ENCODE measurements around the gene ZNF689. TPM values are rescaled to one million over a fixed set of nuclear protein-coding genes. Genes with fewer than 3 reads are reported as not detected.

ZNF689 gene
- total RNA-seq, 6 donors from 2014 or later: 3.1 to 10.9 (median 8.9) TPM

- Histone ChIP-seq H3K4me3 (peak overlapping the region in 2 of 4 donors; percentile 70 to 80), H3K4me1 (peaks cover 18 to 35% (median 21%) of the 10 kb centered on the region in 4 donors)
Observed at GRCh38 chr16:30569746-30570635, 40.2 kb downstream of the ZNF689 start.

DNA sequence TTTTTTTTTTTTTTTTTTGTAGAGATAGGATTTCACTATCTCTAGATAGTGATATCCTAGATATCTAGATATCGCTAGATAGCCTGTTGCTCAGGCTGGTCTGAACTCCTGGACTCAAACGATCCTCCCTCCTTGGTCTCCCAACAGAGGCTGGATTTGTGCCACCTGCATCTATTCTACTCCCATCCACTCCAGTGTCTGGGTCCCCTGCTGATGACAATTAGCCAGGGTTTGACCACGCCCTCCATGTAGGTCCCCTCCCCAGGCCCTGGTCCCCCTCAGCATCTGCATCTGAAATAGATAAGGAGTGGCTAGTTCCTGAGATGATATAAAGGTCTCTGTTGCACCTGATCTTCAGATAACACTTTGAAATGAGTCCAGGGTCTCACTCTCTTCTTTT, 40.9 kb downstream of the ZNF689 start:
- no peak overlapping the region for H3K4me3 ChIP-seq
- H3K4me1 ChIP-seq: peaks cover 18 to 35% (median 21%) of the 10 kb centered on the region in 4 donors
- H3K9me3 ChIP-seq: no peaks in the 10 kb centered on the region
- H3K27me3 ChIP-seq: no peaks in the 10 kb centered on the region
- H3K27ac ChIP-seq: no peak overlapping the region
- H3K36me3 ChIP-seq: peaks cover 0 to 4% (median 0%) of the 10 kb centered on the region in 4 donors
- ATAC-seq (ENCODE audit: low FRiP score in 2 of 2) (no peak), DNase-seq (no peak)
- no peak for TF ChIP-seq CTCF (IDR thresholded peaks at IDR 0.05)
- no peak for TF ChIP-seq POLR2AphosphoS5 (IDR thresholded peaks at IDR 0.05)
- TF ChIP-seq EP300 (IDR thresholded peaks at IDR 0.05): no peak
- no peak for TF ChIP-seq POLR2A (IDR thresholded peaks at IDR 0.05)
- WGBS, 2 donors: 91 to 97% methylated on average over 3 of the region's 3 CpGs

More at GRCh38 chr16:30569746-30570635, 40.2 kb downstream of the ZNF689 start:
- 81 to 91% methylated on average over 26 to 43 of the region's 44 CpGs for WGBS, 2 donors
- peak overlapping the region; percentile 7 to 99 (median 97) for H3K27ac ChIP-seq
- H3K27me3 ChIP-seq: no peaks in the 10 kb centered on the region
- peak in 1 of 2 donors; percentile 83 for DNase-seq
- no peak for ATAC-seq (ENCODE audit: low FRiP score in 2 of 2)
- H3K36me3 ChIP-seq: peaks cover 0 to 4% (median 0%) of the 10 kb centered on the region in 4 donors
- TF ChIP-seq POLR2AphosphoS5 (IDR thresholded peaks at IDR 0.05) (peak in 1 of 2 donors; percentile 12), POLR2A (IDR thresholded peaks at IDR 0.05) (peak in 1 of 4 donors; percentile 12), EP300 (IDR thresholded peaks at IDR 0.05) (no peak)
- no peaks in the 10 kb centered on the region for H3K9me3 ChIP-seq

DNA sequence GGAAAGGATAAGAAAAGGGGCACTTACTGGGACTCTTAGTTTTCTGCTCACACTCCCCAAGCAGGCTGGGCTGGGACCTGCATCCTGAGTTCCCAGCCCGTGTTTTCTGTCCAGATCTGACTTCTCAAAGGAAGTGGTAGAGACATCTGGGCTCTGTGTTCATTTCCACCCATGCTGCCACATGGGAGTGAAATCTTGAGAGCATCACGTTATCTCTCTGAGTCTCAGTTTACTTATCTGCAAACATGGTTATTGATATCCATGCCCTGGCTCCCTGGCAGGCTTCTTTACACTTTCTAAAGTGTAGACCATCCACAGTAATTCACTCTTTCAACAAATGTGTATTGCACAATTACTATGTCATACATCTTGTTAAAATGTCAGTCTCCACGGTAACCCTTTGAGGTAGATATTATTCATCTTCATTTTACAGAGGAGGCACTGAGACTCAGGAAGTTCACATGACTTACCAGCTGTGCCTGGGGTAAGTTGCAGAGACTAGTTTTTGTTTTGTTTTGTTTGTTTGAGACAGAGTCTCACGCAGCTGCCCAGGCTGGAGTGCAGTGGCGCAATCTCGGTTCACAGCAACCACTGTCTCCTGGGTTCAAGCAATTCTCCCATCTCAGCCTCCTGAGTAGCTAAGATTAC, 42.1 kb downstream of the ZNF689 start:
- H3K27me3 ChIP-seq: no peaks in the 10 kb centered on the region
- ATAC-seq (ENCODE audit: low FRiP score in 2 of 2) (no peak), DNase-seq (peak in 1 of 2 donors; percentile 40)
- TF ChIP-seq POLR2AphosphoS5 (IDR thresholded peaks at IDR 0.05) (no peak), EP300 (IDR thresholded peaks at IDR 0.05) (no peak), POLR2A (IDR thresholded peaks at IDR 0.05) (no peak), CTCF (IDR thresholded peaks at IDR 0.05) (no peak)
- H3K4me3 ChIP-seq: no peak overlapping the region
- H3K9me3 ChIP-seq: no peaks in the 10 kb centered on the region
- H3K27ac ChIP-seq: peak overlapping the region in 3 of 4 donors; percentile 18 to 57 (median 21)
- peaks cover 18 to 35% (median 21%) of the 10 kb centered on the region in 4 donors for H3K4me1 ChIP-seq
- H3K36me3 ChIP-seq: peaks cover 0 to 4% (median 0%) of the 10 kb centered on the region in 4 donors
- 58 to 59% methylated on average over 6 of the region's 6 CpGs for WGBS, 2 donors

DNA sequence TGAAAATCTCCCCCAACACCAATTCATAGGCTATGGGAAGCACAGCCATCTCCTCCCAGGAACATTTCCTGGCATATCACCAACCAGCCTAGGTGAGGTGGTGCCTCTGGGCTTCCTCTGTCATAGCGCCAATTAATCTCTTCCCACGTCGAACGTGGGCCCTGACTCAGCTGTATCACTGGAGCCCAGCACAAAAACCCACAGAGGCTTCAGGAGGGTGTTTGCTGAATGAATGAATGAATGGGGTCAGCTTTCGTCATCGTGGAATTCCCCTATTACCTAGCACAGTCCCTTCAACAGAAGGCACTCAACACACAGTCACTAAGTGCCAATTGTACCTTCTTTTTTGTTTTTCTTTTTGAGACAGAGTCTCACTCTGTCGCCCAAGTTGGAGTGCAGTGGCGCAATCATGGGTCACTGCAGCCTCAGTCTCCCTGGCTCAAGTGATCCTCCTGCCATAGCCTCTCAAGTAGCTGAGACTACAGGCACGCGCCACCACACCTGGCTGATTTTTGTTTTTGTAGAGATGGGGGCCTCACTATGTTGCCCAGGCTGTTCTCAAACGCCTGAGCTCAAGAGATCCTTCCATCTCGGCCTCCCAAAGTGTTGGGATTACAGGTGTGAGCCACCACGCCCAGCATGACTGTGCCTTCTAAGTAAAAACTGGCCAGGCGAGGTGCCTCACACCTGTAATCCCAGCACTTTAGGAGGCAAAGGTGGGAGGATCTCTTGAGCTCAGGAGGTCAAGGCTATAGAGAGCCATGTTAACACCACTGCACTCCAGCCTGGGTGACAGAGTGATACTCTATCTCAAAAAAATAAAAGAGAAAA, 42.8 kb downstream of the ZNF689 start:
- Histone ChIP-seq H3K36me3 (peaks cover 0 to 4% (median 0%) of the 10 kb centered on the region in 4 donors), H3K27me3 (no peaks in the 10 kb centered on the region), H3K27ac (no peak overlapping the region), H3K9me3 (no peaks in the 10 kb centered on the region), H3K4me3 (no peak overlapping the region), H3K4me1 (peaks cover 15 to 31% (median 16%) of the 10 kb centered on the region in 4 donors)
- DNase-seq (no peak), ATAC-seq (ENCODE audit: low FRiP score in 2 of 2) (no peak)
- WGBS, 2 donors: 75 to 77% methylated on average over 12 to 14 of the region's 14 CpGs
- TF ChIP-seq POLR2AphosphoS5 (IDR thresholded peaks at IDR 0.05) (no peak), POLR2A (IDR thresholded peaks at IDR 0.05) (no peak), CTCF (IDR thresholded peaks at IDR 0.05) (no peak)
